NCI-H1436 (cell line): Measurements from ENCODE around the gene DAPK2.
"Not testable (repeated sequence)": the region's sequence is repeated elsewhere in the genome, so short reads cannot be mapped to it uniquely, and the experiment has no call there.

Experiments used
- DNase-seq: peaks from one replicate; lab custom pipeline; 2025; lab: John Stamatoyannopoulos, UW

DAPK2 gene

GRCh38 chr15:64046421-64047153 lies at the start of gene DAPK2:
DAPK2 (minus strand) TSS chr15:64046485; CDS start chr15:64040261, 6,224 bp downstream.
- DNase-seq: peak; percentile 31

GRCh38 chr15:64095431-64095794 lies 49.1 kb upstream of the DAPK2 start:
- DNase-seq: no peak

- peak; percentile 95 for DNase-seq
Observed at GRCh38 chr15:64093627-64094417, 47.5 kb upstream of the DAPK2 start, which contains the start of gene CIAO2A. CIAO2A (minus strand) TSS chr15:64093838; CDS start chr15:64093768, 70 bp downstream.

GRCh38 chr15:64092864-64093626 lies 46.8 kb upstream of the DAPK2 start:
- peak; percentile 28 for DNase-seq

- DNase-seq: no peak
Observed at GRCh38 chr15:64092075-64092820, 46.0 kb upstream of the DAPK2 start.

- no peak for DNase-seq
Observed at GRCh38 chr15:64090527-64090926, 44.2 kb upstream of the DAPK2 start.

GRCh38 chr15:64089543-64090280 lies 43.4 kb upstream of the DAPK2 start:
- no peak for DNase-seq

- DNase-seq: no peak
Observed at GRCh38 chr15:64082757-64083156, 36.5 kb upstream of the DAPK2 start.

- not testable (repeated sequence) for DNase-seq
Observed at GRCh38 chr15:64073496-64073895, 27.2 kb upstream of the DAPK2 start.

- no peak for DNase-seq
Observed at GRCh38 chr15:64072812-64073211, 26.5 kb upstream of the DAPK2 start.

- DNase-seq: no peak
Observed at GRCh38 chr15:64071931-64072765, 25.9 kb upstream of the DAPK2 start.

- no peak for DNase-seq
Observed at GRCh38 chr15:64070965-64071851, 24.9 kb upstream of the DAPK2 start.

GRCh38 chr15:64070106-64070505 lies 23.8 kb upstream of the DAPK2 start:
- DNase-seq: no peak

GRCh38 chr15:64068133-64068532 lies 21.8 kb upstream of the DAPK2 start:
- no peak for DNase-seq

GRCh38 chr15:64067564-64068030 lies 21.3 kb upstream of the DAPK2 start:
- peak; percentile 47 for DNase-seq

GRCh38 chr15:64066451-64066850 lies 20.2 kb upstream of the DAPK2 start:
- DNase-seq: no peak

- no peak for DNase-seq
Observed at GRCh38 chr15:64060716-64061115, 14.4 kb upstream of the DAPK2 start.

GRCh38 chr15:64059104-64059503 lies 12.8 kb upstream of the DAPK2 start:
- DNase-seq: not testable (repeated sequence)

GRCh38 chr15:64058279-64058678 lies 12.0 kb upstream of the DAPK2 start:
- no peak for DNase-seq
